Measurements from ENCODE around the gene SGMS1.

SGMS1 gene

DNA sequence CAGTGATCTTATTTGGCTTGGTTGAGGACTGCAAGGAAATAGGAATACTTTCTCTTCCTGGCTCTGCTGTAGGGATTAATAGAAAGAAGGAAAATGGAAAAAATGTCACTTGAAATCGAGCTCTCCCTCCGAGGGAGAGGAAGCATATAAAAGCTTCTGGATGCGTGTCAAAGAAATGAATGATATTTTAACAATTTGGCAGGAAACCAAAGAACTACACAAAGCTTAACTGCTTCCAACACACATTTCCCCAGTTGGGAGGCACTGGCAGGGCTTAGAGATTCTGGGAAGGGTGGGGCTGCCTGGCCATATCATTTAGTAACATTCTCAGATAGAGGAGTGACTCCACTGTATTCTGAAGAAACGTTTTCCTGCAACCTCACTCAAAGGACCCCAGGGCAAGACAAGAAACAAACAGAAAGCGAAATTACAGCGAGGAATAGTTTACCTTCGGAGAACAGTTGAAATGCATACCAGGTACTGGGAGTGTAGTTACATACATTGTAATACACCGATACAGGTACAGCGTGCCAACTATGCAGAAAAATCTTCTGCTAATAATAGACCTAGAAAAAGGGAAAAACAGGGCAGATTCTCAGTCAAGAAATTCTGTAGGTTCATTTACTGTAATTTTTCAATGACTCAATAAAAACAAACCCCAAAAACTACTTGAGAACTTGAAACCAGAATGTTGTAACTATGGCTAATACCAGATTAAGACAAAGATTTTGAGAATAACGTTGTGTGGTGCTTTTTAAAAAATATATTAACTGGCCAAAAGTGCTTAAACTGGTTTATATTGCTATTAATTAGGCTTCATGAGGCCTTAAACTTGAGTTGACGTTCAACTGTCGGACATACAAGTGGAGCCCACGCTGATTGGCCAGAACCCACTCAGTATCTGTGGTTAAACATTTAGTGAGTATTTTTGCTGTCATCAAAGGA, 296.7 kb downstream of the SGMS1 start:
- TF ChIP-seq GATA1 (IDR thresholded peaks at IDR 0.05; ENCODE audit: low read depth, low read length), result no peak
- peak; percentile 94 for TF ChIP-seq POLR2A (IDR thresholded peaks at IDR 0.05; ENCODE audit: low read length)
- DNase-seq, result peak; percentile 95 to 98

DNA sequence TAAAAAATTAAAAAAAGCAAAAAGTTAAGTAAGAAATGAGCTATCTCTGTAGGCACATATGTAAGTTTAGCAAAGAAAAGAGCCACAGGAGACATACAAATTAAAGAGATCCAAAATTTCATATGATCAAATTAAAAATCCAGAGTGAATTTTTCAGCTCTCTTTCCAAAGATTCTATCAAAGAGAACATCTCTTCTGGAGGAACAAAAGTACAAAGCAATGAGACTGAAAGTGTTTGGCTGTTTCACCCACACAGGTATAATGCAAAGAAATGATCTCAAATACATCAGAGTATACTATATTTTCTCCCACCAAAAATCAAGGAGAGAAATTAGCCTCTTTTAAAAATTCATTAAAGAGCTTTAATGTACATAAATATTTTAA, 297.6 kb downstream of the SGMS1 start:
- DNase-seq, result peak; percentile 36 to 62
- no peak for TF ChIP-seq GATA1 (IDR thresholded peaks at IDR 0.05; ENCODE audit: low read depth, low read length)
- TF ChIP-seq POLR2A (IDR thresholded peaks at IDR 0.05; ENCODE audit: low read length), result no peak

DNA sequence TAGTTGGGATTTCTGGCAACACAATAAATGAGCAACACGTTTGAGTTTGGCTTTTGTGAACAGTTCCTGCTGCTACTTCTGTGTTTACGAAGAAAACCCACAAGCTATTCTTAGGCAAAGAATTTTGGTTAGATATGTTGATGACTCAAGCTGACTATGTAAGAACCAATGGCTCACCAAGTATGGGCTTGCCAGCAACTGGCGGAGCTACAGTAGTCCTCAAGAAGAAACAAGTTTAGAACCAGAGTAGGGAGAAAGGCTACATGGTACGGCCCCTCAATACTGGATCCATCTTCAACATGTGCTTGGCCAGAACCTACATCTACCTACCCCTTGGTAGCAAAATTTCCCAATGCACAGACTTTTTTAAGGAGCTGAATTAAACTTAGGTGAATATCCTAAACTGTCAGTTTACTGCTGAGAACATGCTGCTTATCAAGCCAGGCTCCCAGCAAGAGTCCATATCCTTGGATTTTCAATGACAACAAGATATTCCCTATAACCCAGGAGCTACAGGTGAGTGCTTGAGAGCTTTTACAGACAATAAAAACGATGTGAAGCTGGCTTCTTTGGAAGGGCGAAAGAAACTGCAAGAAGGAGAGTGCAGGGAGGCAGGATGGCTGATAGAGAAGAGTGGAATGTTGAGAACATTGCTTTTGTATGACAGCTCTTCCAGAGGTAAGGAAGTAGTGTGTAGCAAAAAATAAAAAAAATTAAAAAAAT, 298.1 kb downstream of the SGMS1 start:
- peak; percentile 60 to 79 for DNase-seq
- TF ChIP-seq POLR2A (IDR thresholded peaks at IDR 0.05; ENCODE audit: low read length) (peak; percentile 81), GATA1 (IDR thresholded peaks at IDR 0.05; ENCODE audit: low read depth, low read length) (no peak)

DNA sequence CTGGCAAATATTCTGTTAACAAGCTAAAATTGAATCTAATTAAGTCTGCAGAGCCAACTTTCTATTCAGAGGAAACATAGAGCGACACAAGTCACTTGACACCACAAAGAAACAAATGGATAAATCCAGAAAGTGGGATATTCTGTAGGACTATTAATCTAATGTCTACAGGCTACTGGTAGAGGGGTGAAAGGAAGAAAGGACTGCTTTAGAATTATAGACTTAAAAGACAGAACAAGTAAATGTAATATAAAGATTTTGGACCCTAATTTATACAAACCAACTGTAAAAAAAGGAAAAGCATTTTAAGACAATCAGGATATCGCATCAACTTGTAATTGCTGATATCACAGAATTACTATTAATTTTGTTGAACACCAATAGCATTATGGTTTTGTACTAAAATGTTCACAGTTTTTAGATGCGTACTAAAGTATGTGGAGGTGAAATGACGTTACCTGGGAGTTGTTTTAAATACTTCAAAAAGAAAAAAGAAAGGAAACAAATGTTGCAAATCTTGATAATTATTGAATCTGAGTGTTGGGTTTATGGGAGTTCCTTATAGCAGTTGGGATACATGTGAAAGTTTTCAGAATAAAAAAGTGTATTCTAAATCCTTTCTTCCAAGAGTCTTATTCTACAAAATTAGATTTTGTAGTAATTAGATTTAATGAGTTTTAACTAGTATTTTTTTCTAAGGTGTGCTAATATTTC, 298.9 kb downstream of the SGMS1 start:
- TF ChIP-seq GATA1 (IDR thresholded peaks at IDR 0.05; ENCODE audit: low read depth, low read length), result no peak
- TF ChIP-seq POLR2A (IDR thresholded peaks at IDR 0.05; ENCODE audit: low read length), result no peak
- no peak for DNase-seq

DNA sequence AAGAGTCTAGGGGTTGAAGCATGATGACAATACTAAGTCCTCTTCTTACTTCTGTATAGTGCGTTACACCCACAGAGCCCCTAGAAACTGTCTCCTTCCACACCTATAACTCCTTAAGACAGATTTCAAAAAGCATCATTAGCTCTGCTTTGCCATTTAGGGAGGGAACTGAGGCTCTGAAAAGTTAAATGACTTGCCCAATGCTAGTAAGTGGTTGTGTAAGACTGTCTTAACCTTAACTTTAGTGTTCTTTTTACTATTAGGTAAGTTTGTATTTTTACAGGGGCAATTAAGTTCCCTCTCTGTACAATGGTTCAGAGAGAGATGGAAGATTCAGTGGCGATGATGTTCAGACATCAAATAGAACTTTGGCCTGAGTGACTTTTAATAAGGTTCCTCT, 299.7 kb downstream of the SGMS1 start:
- no peak for DNase-seq
- TF ChIP-seq POLR2A (IDR thresholded peaks at IDR 0.05; ENCODE audit: low read length) (no peak), GATA1 (IDR thresholded peaks at IDR 0.05; ENCODE audit: low read depth, low read length) (no peak)

DNA sequence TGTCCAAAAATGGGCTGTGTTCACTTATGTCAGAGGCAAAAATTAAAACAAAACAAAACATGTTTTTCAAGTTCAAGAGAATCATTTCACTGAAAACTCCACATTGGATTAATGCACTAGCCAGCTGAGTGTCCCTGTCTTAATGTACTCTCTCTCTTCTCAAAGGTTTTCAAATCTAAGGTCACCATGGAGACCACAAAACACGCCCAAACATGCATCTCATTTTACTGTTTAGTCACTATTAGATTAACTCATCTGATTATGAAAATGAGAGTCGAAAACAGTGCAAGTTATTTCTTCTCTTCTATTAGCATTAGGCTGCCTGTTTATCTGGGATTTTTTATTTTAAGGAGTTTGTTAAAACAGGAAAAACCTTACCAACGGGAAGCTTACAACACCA, 301.7 kb downstream of the SGMS1 start:
- DNase-seq, result peak; percentile 69 to 80
- TF ChIP-seq GATA1 (IDR thresholded peaks at IDR 0.05; ENCODE audit: low read depth, low read length), result no peak

DNA sequence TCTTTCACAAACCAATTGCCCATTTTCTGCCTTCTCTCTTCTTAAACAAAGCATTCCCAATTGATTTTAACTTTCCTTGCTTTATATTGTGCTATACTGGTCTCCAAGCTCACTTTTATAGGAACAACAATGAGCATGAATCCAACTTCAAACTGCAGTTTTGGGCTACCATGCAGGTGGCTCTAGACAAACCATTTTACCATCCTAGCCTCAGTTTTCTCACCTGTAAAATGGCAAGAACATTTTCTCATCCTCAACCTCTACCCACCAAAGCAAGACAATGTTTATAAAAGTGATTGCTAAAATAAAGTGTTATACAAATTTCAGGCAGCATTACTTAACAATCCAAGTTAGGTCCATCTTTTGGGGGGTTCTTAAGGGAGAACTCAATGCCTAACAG, 305.6 kb downstream of the SGMS1 start:
- TF ChIP-seq GATA1 (IDR thresholded peaks at IDR 0.05; ENCODE audit: low read depth, low read length), result no peak
- no peak for TF ChIP-seq POLR2A (IDR thresholded peaks at IDR 0.05; ENCODE audit: low read length)

DNA sequence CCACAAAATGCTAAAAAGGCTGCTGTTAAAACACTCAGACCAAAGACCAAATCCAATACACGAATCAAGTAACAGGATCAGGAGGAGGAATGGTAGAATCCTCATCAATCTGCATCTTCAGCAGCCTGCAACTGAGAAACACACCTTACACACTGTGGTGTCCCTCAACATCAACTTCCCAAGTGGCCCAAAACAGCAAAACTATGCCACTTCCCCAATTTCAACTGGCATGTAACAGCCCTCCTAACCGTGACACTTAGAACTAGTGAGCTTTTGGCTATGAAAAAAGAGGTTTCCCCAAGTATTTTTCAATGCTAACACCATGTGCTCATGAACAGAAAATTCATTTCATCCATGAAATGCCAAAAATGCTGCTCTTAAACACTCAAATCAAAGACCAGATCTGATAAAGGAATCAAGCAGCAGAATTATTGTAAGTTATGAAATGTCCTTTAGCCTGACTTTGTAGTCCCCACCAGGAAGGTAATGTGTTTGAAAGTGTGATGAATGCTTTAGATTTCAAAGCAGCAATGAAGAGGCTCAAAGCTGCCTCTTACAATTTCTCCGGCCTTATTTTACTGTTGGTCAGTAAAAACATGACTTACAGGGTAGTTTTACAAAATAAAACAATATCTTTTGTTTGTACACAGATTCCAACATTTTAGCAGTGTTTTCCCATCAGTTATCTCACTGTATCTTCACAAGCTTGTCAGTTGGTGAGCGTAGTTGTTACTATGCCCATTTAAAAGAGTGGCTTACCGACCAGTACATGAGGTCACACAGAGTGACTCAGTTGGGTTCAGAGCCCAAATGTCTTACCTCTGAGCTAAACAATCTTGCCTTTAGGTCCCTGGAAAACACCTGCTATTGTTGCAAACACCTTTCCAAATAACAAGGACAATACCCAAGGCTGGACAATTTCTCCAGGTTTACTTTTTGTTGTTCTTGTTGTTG, 306.8 kb downstream of the SGMS1 start:
- DNase-seq, result peak in 1 of 2 experiments; percentile 25

More for the DNA sequence above, 305.6 kb downstream of the SGMS1 start:
- no peak for DNase-seq

DNA sequence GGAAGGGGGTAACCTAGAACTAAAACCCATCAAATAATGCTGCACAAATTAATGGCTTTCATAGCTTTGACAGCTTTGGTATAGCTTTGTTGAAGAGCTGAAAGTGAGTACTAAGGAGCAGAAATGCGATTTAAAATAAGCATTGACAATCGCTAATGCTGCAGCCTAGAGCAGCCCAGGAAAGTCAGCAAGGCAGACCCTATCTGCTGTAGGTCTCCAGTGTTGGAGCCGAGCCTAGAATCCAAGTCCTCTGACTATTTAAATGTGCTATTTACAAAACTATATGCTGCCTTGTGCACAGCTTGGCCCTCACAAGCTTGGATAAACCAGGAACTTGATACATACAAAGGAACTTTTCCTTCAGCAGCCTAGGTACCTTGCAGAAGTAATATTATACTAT, 307.6 kb downstream of the SGMS1 start:
- DNase-seq, result no peak
- TF ChIP-seq GATA1 (IDR thresholded peaks at IDR 0.05; ENCODE audit: low read depth, low read length) (no peak), POLR2A (IDR thresholded peaks at IDR 0.05; ENCODE audit: low read length) (no peak)

More for the DNA sequence above, 306.8 kb downstream of the SGMS1 start:
- TF ChIP-seq POLR2A (IDR thresholded peaks at IDR 0.05; ENCODE audit: low read length) (no peak), GATA1 (IDR thresholded peaks at IDR 0.05; ENCODE audit: low read depth, low read length) (no peak)

DNA sequence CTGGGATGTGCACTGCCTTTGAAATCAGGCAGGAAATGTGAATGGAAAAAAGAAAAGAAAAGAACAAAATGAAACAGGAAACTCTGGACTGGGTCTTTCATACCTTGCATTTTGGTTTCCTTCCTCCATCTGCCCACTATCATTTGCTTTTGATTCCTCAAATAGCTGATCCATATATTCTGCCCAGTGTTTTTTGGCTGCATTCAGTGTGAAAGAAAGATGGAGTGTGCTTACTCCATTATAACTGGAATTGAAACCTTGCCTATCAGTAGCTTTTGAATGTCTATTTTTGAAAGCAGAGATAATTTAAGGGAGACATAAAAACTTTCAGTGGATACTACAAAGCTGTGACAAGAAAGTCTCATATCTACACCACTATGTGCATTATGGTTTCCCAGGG, 308.3 kb downstream of the SGMS1 start:
- no peak for TF ChIP-seq POLR2A (IDR thresholded peaks at IDR 0.05; ENCODE audit: low read length)
- TF ChIP-seq GATA1 (IDR thresholded peaks at IDR 0.05; ENCODE audit: low read depth, low read length), result no peak
- DNase-seq, result no peak

DNA sequence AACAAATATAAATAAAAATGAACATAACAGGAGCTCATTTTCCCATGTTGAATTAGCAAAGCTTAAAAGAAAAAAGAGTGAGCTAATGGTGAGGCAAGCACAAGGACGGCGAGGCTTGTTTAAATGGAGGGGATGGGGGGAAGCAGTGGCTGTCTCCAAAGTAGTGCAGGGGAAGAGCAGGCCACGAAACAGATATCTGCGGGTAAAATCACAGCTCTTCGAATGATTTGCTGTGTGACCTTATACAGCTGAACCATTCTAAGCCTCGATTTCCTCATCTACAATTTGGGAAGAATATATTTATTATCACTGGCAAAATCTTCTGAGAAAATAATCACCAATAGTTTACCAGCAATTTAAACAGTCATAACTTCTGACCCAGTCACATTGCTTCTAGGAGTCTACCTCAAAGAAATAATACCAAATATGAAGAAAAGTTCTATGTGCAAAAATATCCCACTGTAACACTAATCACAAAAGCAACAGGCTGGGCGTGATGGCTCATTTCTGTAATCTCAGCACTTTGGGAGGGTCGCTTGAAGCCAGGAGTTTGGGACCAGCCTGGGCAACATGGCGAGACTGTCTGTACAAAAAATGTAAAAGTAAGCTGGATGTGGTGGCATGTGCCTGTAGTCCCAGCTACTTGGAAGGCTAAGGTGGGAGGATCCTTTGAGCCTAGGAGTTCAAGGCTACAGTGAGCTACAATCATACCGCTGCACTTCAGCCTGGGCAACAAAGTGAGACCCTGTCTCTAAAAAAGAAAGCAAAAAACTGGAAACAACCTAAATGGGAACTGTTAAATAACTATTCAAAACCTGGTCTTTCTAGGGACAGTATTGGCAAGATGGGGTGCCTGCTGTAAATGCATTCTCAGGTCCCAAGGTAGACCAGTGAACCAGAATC, 309.3 kb downstream of the SGMS1 start:
- DNase-seq, result no peak
- TF ChIP-seq GATA1 (IDR thresholded peaks at IDR 0.05; ENCODE audit: low read depth, low read length), result no peak
- no peak for TF ChIP-seq POLR2A (IDR thresholded peaks at IDR 0.05; ENCODE audit: low read length)
